GM21737 (cell line): ENCODE data around the gene OTOA.
"Not testable (repeated sequence)": the region's sequence is repeated elsewhere in the genome, so short reads cannot be mapped to it uniquely, and the experiment has no call there.

ENCODE experiments used
- ATAC-seq: cut with Tn5 transposase; IDR thresholded peaks from one replicate; pipeline ENCODE4 v1.9.1; 2021; ENCODE audit warnings: mild to moderate bottlenecking, moderate library complexity; ENCODE audit not compliant: unreplicated experiment

The OTOA gene

GRCh38 chr16:21639493-21639892, 24.3 kb upstream of the OTOA start:
- ATAC-seq, result no peak

GRCh38 chr16:21641916-21642315, 21.9 kb upstream of the OTOA start:
- no peak for ATAC-seq

DNA sequence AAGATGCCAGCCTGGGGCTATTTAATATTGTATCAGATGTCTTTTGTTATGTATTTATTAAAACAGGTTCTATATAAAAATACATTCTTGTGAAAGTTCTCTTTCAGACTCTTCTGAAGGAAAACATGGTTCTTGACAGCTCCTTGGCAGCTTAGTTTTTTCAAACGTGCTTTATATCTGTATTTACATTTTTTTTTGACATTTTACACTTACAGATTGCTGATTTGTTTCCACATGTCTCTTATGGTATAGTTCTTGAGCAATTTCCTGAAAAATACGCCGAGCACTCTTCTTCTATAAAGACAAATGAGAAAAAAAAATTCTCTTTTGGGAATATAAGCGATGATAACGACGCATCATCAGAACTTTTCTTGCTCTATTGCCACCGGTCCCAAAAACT, 20.9 kb upstream of the OTOA start:
- ATAC-seq, result no peak

- ATAC-seq, result no peak
Measured at GRCh38 chr16:21643785-21644184, 20.0 kb upstream of the OTOA start.

DNA sequence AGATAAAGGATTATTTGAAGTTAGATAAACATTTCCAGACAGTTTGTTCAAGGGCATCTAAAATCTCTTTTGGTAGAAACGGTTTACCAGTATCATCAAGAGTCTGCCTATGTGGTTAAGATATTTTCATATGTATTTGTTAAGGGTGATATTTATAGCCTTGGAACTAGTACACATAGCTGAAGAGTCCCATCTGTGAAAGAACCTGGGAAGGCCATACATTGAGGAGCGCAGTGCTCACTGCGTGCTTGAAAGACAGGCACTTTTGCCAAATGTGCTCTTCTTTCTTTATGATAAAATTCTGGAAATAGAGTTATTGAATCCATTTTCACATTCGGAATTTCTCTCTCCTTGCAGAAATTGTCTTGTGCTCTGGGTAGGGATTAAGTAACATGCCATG, 19.1 kb upstream of the OTOA start:
- no peak for ATAC-seq

DNA sequence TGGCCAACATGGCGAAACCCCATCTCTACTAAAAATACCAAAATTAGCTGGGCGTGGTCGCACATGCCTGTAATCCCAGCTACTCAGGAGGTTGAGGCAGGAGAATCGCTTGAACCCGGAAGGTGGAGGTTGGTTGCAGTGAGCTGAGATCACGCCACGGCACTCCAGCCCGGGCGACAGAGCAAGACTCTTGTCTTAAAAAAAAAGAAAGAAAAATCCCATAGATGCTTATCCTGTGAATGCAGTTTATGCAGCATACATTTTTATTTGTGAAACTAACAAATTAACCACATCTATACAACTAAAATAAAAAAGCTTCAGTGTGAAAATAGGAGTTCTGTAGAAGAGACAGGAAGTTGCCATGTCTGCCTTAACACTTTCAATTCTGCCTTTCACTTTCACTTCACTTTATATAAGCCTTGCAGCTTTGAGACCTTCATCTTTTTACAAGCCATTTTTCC, 18.5 kb upstream of the OTOA start:
- no peak for ATAC-seq

DNA sequence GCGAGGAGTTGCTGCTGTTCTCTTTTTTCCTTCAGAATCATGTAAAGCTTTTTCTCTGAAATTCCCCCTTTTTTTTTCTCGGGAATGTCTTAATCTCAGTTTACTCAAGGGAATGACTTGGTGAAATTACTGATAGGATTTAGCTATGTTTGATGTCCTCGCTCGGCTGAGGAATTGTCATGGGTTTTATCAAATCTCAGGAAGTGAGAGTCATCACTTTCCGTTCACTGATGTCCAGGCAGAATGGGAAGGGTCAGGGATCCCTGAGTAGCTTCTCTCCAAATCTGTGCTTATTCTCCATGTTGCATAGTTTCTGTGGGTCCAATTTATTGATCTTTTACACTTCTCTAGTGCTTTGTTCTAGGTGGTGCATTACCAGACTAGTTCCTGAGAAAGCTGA, 17.7 kb upstream of the OTOA start:
- no peak for ATAC-seq

- peak; percentile 86 for ATAC-seq
Measured at GRCh38 chr16:21646721-21647561, 16.8 kb upstream of the OTOA start.

DNA sequence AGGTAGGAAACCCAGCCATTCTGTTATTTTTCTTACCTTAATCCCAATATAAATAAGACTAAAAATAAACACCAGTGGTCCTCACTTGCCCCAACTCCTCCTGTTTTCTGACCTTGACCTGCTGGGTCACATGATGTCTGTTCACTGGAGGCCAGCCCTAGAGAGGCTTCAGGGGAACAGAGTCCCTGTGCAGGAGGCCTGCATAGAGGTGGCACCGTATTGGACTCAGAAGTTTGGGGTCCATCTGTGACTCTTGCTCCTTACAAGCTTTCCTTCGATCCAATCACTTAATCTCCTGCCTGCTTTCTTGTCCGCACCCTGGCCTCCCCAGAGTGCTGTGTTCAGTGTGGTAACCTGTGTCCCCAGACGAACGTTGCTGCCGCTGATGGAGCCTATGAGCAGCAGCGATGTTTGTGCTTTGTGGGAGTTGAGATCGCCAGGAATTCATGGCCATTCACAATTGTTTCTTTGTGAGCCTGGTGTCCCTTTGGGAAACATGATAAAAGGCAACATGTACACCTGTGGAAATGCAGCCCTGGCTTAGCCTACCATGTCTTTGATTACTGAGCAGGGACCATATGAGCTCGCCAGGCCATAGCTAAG, 16.1 kb upstream of the OTOA start:
- peak; percentile 7 for ATAC-seq

GRCh38 chr16:21649826-21650406, 13.9 kb upstream of the OTOA start:
- not testable (repeated sequence) for ATAC-seq

DNA sequence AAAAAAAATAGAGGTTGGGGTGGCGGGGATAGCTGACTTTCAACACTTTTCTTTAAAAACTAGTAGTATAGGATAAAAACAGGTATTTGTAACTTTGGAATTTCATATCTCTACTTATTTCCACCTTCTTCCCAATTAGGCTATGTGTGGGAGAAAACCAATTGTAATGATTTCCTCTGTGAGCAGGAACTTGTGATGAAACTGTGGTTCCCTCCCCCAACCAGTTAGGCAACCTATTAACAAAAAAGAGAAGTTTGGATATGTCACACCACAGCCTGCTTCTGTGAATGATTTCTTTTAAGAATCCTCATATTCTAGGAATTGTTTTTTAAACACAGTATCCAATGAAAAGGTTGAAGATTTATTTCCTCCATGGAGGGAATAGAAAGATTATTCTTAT, 13.2 kb upstream of the OTOA start:
- ATAC-seq, result no peak

DNA sequence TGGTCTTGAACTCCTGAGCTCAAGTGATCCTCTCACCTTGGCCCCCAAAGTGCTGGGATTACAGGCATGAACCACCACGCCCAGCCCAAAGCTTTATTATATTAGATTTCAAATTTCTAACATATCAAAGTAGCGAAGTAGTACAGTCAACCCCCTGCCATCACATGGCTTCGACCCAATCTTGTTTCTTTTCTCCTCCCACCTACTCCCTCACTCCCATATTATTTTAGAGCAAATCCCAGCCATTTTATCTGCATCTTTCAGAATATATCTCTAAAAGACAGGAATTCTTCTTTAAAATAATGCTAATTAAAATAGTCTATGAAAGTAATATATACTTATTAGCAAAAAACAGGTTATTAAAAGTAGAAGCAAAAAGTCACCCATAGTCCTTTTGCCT, 12.3 kb upstream of the OTOA start:
- no peak for ATAC-seq

GRCh38 chr16:21652453-21652852, 11.3 kb upstream of the OTOA start, which contains the start of gene IGSF6:
Gene IGSF6 (minus strand): TSS chr16:21652608. CDS start chr16:21652598, 10 bp downstream.
- no peak for ATAC-seq

DNA sequence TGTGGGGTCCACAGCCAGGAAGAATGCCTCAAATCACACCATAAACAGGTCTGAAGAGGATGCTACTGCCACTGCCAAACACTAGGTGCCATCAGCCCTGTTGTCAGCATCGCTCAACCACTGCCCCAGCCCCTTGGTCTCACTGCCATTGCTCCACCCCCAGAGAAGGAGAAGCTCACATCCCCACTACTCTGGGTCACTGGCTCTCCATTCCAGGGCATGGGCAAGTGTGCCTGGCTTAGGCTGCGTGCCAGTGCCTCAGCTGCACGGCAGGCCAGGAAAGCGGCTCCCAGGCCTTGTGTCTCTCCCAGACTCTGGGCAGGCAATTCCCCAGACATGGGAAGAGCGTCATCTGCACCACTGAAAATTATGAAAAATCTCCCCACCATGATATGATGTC, 10.2 kb upstream of the OTOA start:
- no peak for ATAC-seq

DNA sequence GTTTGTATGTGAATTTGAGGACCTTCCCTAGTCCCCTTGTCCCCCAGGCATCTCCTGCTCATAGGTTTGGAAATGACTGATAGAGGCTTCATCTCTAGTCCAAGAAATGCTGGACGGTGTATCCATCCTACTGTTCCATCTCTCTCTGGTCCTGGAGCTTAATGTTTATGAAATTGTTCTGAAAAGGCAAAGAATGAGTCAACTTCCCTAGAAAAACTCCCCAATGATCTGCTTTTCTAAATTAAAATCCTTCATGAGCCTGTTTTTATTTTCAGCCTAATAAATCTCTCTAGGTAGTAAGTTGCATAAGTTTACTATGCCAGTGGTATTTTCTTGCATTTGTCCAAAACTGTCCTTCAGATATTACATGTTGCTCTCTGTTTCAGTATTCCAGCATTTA, 9.3 kb upstream of the OTOA start:
- ATAC-seq, result no peak

DNA sequence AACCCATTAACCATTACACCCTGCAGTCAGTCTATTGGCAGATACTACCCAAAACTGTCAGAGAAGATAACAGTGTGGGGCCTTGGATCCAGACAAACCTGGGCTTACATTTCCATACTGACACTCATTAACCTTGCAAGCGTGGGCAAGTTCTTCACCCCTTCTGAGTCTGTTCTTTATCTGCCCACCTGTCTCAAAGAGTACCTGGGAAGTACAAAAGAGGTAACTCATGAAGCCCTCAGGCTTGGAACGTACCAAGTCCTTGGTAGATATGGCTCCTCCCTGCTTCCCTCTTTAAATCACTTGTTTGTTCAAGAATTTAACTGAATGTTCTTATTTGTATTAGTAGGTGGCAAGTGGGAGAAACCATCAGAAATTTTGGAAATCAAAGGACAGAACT, 8.9 kb upstream of the OTOA start:
- no peak for ATAC-seq

- ATAC-seq, result no peak
Measured at GRCh38 chr16:21656795-21657768, 6.7 kb upstream of the OTOA start.

DNA sequence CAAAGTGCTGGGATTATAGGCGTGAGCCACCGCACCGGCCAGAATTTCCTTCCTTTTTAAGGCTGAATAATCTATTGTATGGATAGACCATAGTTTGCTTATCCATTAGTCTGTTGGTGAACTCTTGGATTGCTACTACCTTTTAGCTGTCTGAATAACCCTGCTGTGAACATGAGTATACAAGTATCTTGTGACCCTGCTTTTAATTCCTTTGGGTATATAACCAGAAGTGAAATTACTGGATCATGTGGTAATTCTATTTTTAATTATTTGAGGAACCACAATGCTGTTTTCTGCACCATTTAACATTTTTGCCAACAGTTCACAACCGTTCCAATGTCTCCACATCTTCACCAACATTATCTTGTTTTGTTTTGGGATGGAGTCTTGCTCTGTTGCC, 4.6 kb upstream of the OTOA start:
- no peak for ATAC-seq

- no peak for ATAC-seq
Measured at GRCh38 chr16:21664801-21665492, 1.2 kb downstream of the OTOA start.

DNA sequence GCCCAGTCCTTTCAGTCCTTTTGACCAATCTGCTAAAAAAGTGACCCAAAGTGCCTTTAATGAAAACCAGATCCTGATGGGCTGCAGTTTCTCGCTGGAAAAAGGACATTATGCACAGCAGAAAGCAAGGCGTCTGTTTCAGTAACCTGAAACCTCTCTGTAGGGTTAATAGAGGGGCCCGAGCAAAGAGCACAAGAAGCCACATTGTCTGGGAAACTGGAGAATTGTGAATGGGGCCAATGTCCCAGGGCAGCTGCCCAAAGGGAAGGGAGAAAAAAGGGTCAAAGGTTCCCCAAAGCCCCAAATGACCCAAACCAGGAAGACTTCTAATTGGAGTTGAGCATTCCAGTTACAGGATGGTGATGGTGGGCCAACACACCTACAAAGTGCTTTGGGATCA, 3.0 kb downstream of the OTOA start:
- no peak for ATAC-seq
